ENCODE measurements around the gene SLC4A4.

GRCh38 chr4:71498002-71498401 lies 159.2 kb downstream of the SLC4A4 start:
- TF ChIP-seq, protein P1, sequence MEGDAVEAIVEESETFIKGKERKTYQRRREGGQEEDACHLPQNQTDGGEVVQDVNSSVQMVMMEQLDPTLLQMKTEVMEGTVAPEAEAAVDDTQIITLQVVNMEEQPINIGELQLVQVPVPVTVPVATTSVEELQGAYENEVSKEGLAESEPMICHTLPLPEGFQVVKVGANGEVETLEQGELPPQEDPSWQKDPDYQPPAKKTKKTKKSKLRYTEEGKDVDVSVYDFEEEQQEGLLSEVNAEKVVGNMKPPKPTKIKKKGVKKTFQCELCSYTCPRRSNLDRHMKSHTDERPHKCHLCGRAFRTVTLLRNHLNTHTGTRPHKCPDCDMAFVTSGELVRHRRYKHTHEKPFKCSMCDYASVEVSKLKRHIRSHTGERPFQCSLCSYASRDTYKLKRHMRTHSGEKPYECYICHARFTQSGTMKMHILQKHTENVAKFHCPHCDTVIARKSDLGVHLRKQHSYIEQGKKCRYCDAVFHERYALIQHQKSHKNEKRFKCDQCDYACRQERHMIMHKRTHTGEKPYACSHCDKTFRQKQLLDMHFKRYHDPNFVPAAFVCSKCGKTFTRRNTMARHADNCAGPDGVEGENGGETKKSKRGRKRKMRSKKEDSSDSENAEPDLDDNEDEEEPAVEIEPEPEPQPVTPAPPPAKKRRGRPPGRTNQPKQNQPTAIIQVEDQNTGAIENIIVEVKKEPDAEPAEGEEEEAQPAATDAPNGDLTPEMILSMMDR (IDR thresholded peaks at IDR 0.05; ENCODE audit: insufficient read depth, low read length, poor library complexity, severe bottlenecking): no peak
- no peak for TF ChIP-seq EZH2phosphoT487 (conservative IDR thresholded peaks at IDR 0.05; ENCODE audit: low read length)
